Stimulated activated CD4-positive, alpha-beta T cell treated with anti-CD3 and anti-CD28 coated beads, TNF-alpha, amount 100 ng/mL, for 48 hours (primary cell): ENCODE data around the gene ARMH2.
"Not testable (repeated sequence)": the region's sequence is repeated elsewhere in the genome, so short reads cannot be mapped to it uniquely, and the experiment has no call there.

Experiments used
- DNase-seq, 3 donors: peaks; one replicate each; pipeline ENCODE4 v3.0.0-alpha.2; 2020; ENCODE audit warnings: low read depth in 3 of 3

The ARMH2 gene

GRCh38 chr6:24818346-24818745, 19.6 kb upstream of the ARMH2 start:
- DNase-seq = no peak

- no peak for DNase-seq
Measured at GRCh38 chr6:24809728-24810127, 11.0 kb upstream of the ARMH2 start.

- DNase-seq = no peak
Measured at GRCh38 chr6:24807584-24807983, 8.9 kb upstream of the ARMH2 start.

GRCh38 chr6:24802271-24803059, 3.7 kb upstream of the ARMH2 start:
- DNase-seq = no peak

- DNase-seq = no peak
Measured at GRCh38 chr6:24799541-24799915, 811 bp upstream of the ARMH2 start.

- DNase-seq = no peak
Measured at GRCh38 chr6:24797596-24798216, 1.0 kb downstream of the ARMH2 start.

- no peak for DNase-seq
Measured at GRCh38 chr6:24796616-24797290, 2.0 kb downstream of the ARMH2 start.

- no peak for DNase-seq
Measured at GRCh38 chr6:24795106-24795505, 3.6 kb downstream of the ARMH2 start.

GRCh38 chr6:24788031-24788665, 10.6 kb downstream of the ARMH2 start:
- no peak for DNase-seq

GRCh38 chr6:24780206-24780605, 18.5 kb downstream of the ARMH2 start:
- DNase-seq = no peak

- DNase-seq = no peak
Measured at GRCh38 chr6:24779416-24780016, 19.2 kb downstream of the ARMH2 start.

GRCh38 chr6:24778878-24779277, 19.8 kb downstream of the ARMH2 start:
- no peak for DNase-seq

GRCh38 chr6:24778121-24778520, 20.6 kb downstream of the ARMH2 start:
- DNase-seq = no peak

- no peak for DNase-seq
Measured at GRCh38 chr6:24777227-24777626, 21.5 kb downstream of the ARMH2 start.

- no peak for DNase-seq
Measured at GRCh38 chr6:24775520-24776058, 23.1 kb downstream of the ARMH2 start.

- peak; percentile 96 to 99 (median 97) for DNase-seq
Measured at GRCh38 chr6:24774696-24775519, 23.8 kb downstream of the ARMH2 start, which contains the start of gene GMNN. Gene GMNN (plus strand): TSS chr6:24774937. CDS start chr6:24777247, 2,310 bp downstream.

GRCh38 chr6:24768361-24768760, 30.4 kb downstream of the ARMH2 start:
- DNase-seq = no peak

- no peak for DNase-seq
Measured at GRCh38 chr6:24766680-24767462, 31.8 kb downstream of the ARMH2 start.

GRCh38 chr6:24765968-24766367, 32.7 kb downstream of the ARMH2 start:
- not testable (repeated sequence) for DNase-seq
